Astrocyte (in vitro differentiated cells and primary cell): ENCODE measurements around the gene SCYL3.

Experiments used
- CTCF ChIP-seq: IDR thresholded peaks from 2 replicates; pipeline ENCODE4 v1.5.1; 2011; ENCODE audit warnings: low read depth, mild to moderate bottlenecking, inconsistent platforms, low read length, moderate library complexity; ENCODE audit not compliant: insufficient read depth
- EZH2 ChIP-seq: IDR thresholded peaks from 2 replicates; pipeline ENCODE4 v1.6.1; 2012; ENCODE audit warnings: mild to moderate bottlenecking, low read length, inconsistent platforms; ENCODE audit not compliant: insufficient read depth

GRCh38 chr1:169874229-169874628 is 19.5 kb downstream of the SCYL3 start:
- no peak for TF ChIP-seq CTCF
- no peak for TF ChIP-seq EZH2
